A549 (cell line): Measurements from ENCODE around the gene ZNF582. TPM values are rescaled to one million over a fixed set of nuclear protein-coding genes. Genes with fewer than 3 reads are reported as not detected.

Experiments
- polyA plus RNA-seq, 4 experiments: library from polyadenylated mRNA; depleted of rRNA in 3 of 4; stranded (reverse); fragments of >200 nt; fragmentation: RNase III in 1 of 4; extraction: RNeasy Plus Mini Kit Qiagen cat#74134 plus additional on column Dnase treatment in 1 of 4; gene quantifications; 2 replicates in 3 of 4; 3 replicates in 1 of 4; pipeline ENCODE4 v1.2.3, GENCODE V29; 2011 to 2017

Gene ZNF582
- polyA plus RNA-seq, 2 of the 4 experiments (the other 2 are of a cell fraction), result 1.0 to 3.2 TPM

Other genes starting within 250 kb of the ZNF582 start
- not detected in 2 replicates for gene GALP, start 217.5 kb downstream of the ZNF582 start, polyA plus RNA-seq (2011; rRNA removed)
- gene GALP, start 217.5 kb downstream of the ZNF582 start, polyA plus RNA-seq (2017; fragmentation: RNase III; extraction: RNeasy Plus Mini Kit Qiagen cat#74134 plus additional on column Dnase treatment), result not detected in 3 replicates
- gene ZSCAN5B, start 195.8 kb downstream of the ZNF582 start, polyA plus RNA-seq (2011; rRNA removed), result 0.07 TPM in 1 of 2 replicates, not detected in the other
- not detected in 3 replicates for gene ZSCAN5B, start 195.8 kb downstream of the ZNF582 start, polyA plus RNA-seq (2017; fragmentation: RNase III; extraction: RNeasy Plus Mini Kit Qiagen cat#74134 plus additional on column Dnase treatment)
- gene ZSCAN5C, start 191.3 kb downstream of the ZNF582 start, polyA plus RNA-seq (2011; rRNA removed), result not detected in 2 replicates
- not detected in 3 replicates for gene ZSCAN5C, start 191.3 kb downstream of the ZNF582 start, polyA plus RNA-seq (2017; fragmentation: RNase III; extraction: RNeasy Plus Mini Kit Qiagen cat#74134 plus additional on column Dnase treatment)
- not detected in 2 replicates for gene EDDM13, start 120.8 kb downstream of the ZNF582 start, polyA plus RNA-seq (2011; rRNA removed)
- not detected in 3 replicates for gene EDDM13, start 120.8 kb downstream of the ZNF582 start, polyA plus RNA-seq (2017; fragmentation: RNase III; extraction: RNeasy Plus Mini Kit Qiagen cat#74134 plus additional on column Dnase treatment)
- 13.3 and 16.1 TPM in 2 replicates for gene ZSCAN5A, start 78.7 kb downstream of the ZNF582 start, polyA plus RNA-seq (2011; rRNA removed)
- 10.8 to 12.2 TPM (median 12.0 TPM) in 3 replicates for gene ZSCAN5A, start 78.7 kb downstream of the ZNF582 start, polyA plus RNA-seq (2017; fragmentation: RNase III; extraction: RNeasy Plus Mini Kit Qiagen cat#74134 plus additional on column Dnase treatment)
- 3.4 and 4.8 TPM in 2 replicates for gene ZNF583, start 10.8 kb upstream of the ZNF582 start, polyA plus RNA-seq (2011; rRNA removed)
- 2.9 to 4.2 TPM (median 3.4 TPM) in 3 replicates for gene ZNF583, start 10.8 kb upstream of the ZNF582 start, polyA plus RNA-seq (2017; fragmentation: RNase III; extraction: RNeasy Plus Mini Kit Qiagen cat#74134 plus additional on column Dnase treatment)
- gene ZNF667, start 83.8 kb upstream of the ZNF582 start, polyA plus RNA-seq (2011; rRNA removed), result not detected in 2 replicates
- not detected in 3 replicates for gene ZNF667, start 83.8 kb upstream of the ZNF582 start, polyA plus RNA-seq (2017; fragmentation: RNase III; extraction: RNeasy Plus Mini Kit Qiagen cat#74134 plus additional on column Dnase treatment)
- 0.18 and 0.20 TPM in 2 replicates for gene ZNF471, start 114.3 kb upstream of the ZNF582 start, polyA plus RNA-seq (2011; rRNA removed)
- 0.04 to 0.16 TPM (median 0.07 TPM) in 3 replicates for gene ZNF471, start 114.3 kb upstream of the ZNF582 start, polyA plus RNA-seq (2017; fragmentation: RNase III; extraction: RNeasy Plus Mini Kit Qiagen cat#74134 plus additional on column Dnase treatment)
- 7.9 and 8.1 TPM in 2 replicates for gene ZFP28, start 145.4 kb upstream of the ZNF582 start, polyA plus RNA-seq (2011; rRNA removed)
- 2.4 to 2.8 TPM (median 2.7 TPM) in 3 replicates for gene ZFP28, start 145.4 kb upstream of the ZNF582 start, polyA plus RNA-seq (2017; fragmentation: RNase III; extraction: RNeasy Plus Mini Kit Qiagen cat#74134 plus additional on column Dnase treatment)
- gene ZNF470, start 173.9 kb upstream of the ZNF582 start, polyA plus RNA-seq (2011; rRNA removed), result 2.8 and 3.9 TPM in 2 replicates
- gene ZNF470, start 173.9 kb upstream of the ZNF582 start, polyA plus RNA-seq (2017; fragmentation: RNase III; extraction: RNeasy Plus Mini Kit Qiagen cat#74134 plus additional on column Dnase treatment), result 1.6 to 1.7 TPM (median 1.7 TPM) in 3 replicates
- 6.7 and 6.8 TPM in 2 replicates for gene ZNF71, start 201.8 kb upstream of the ZNF582 start, polyA plus RNA-seq (2011; rRNA removed)
- 6.9 to 8.1 TPM (median 7.9 TPM) in 3 replicates for gene ZNF71, start 201.8 kb upstream of the ZNF582 start, polyA plus RNA-seq (2017; fragmentation: RNase III; extraction: RNeasy Plus Mini Kit Qiagen cat#74134 plus additional on column Dnase treatment)
- 0.15 TPM in 1 of 2 replicates, not detected in the other for gene SMIM17, start 249.6 kb upstream of the ZNF582 start, polyA plus RNA-seq (2011; rRNA removed)
- gene SMIM17, start 249.6 kb upstream of the ZNF582 start, polyA plus RNA-seq (2017; fragmentation: RNase III; extraction: RNeasy Plus Mini Kit Qiagen cat#74134 plus additional on column Dnase treatment), result not detected in 3 replicates